Measurements from ENCODE around the gene KRT78.

- TF ChIP-seq CTCF (IDR thresholded peaks at IDR 0.05) (no peak), EP300 (IDR thresholded peaks at IDR 0.05) (no peak)
Observed at GRCh38 chr12:52836042-52836466, 12.7 kb downstream of the KRT78 start.

Measured in A549 (cell line).